B cell (primary cell): ENCODE measurements around the gene PDCD7. TPM values are rescaled to one million over a fixed set of nuclear protein-coding genes. Genes with fewer than 3 reads are reported as not detected.

ENCODE experiments used
- ATAC-seq: fragments of 200-7000 bp; cut with Tn5 transposase; one replicate; pipeline ENCODE4 v1.10.0; 2021; ENCODE audit warnings: low read depth, mild to moderate bottlenecking, moderate number of reproducible peaks, moderate library complexity
- CTCF ChIA-PET: fragments of 350-600 bp; sonication (Branson Sonifier 250); formaldehyde crosslinking; loops from one replicate; lab custom pipeline; 2021; ENCODE audit warnings: antibody characterized with exemption, inconsistent platforms; lab: Charles Lee
- POLR2A ChIA-PET: fragments of 350-600 bp; sonication (Branson Sonifier 250); formaldehyde crosslinking; loops from one replicate; lab custom pipeline; 2021; ENCODE audit warnings: antibody characterized with exemption; lab: Charles Lee
- DNase-seq: peaks from one replicate; pipeline ENCODE4 v3.0.0; 2013
- H2AFZ ChIP-seq: 2 replicates; pipeline ENCODE4 v1.6.1; 2012; ENCODE audit warnings: mild to moderate bottlenecking, low read depth, low read length; ENCODE audit not compliant: insufficient read depth, poor library complexity, severe bottlenecking
- H3K27ac ChIP-seq, 2 donors: 1 replicate in 1 of 2; 2 replicates in 1 of 2; pipeline ENCODE4 v1.5.1; 2012 to 2013; ENCODE audit warnings: low read length in 2 of 2, mild to moderate bottlenecking in 2 of 2, moderate library complexity in 1 of 2
- H3K27me3 ChIP-seq, 4 experiments: fragments of 200-600 bp in 1 of 4; sonication (generic) in 1 of 4; replicated peaks in 1 of 4; 1 replicate in 2 of 4; 2 replicates in 2 of 4; pipeline versions ENCODE4 v1.6.1 to v1.7.0; 2013 to 2016; ENCODE audit warnings: low read length in 3 of 4, mild to moderate bottlenecking in 2 of 4, mixed read lengths in 1 of 4, moderate library complexity in 1 of 4; ENCODE audit not compliant: insufficient read depth in 4 of 4, control insufficient read depth in 3 of 4; ENCODE audit errors: control extremely low read depth in 1 of 4
- H3K36me3 ChIP-seq, 2 experiments: replicated peaks in 1 of 2; 1 replicate in 1 of 2; 2 replicates in 1 of 2; pipeline versions ENCODE4 v1.6.1 to v1.7.1; 2013; ENCODE audit warnings: low read length in 1 of 2; ENCODE audit not compliant: insufficient read depth in 2 of 2, control insufficient read depth in 1 of 2; ENCODE audit errors: control extremely low read depth in 1 of 2, extremely low read depth in 1 of 2
- H3K4me1 ChIP-seq, 2 donors: fragments of 200-600 bp in 1 of 2; sonication (generic) in 1 of 2; 1 replicate in 1 of 2; 2 replicates in 1 of 2; pipeline versions ENCODE4 v1.5.1 to v1.6.1; 2013 to 2017; ENCODE audit warnings: low read length in 2 of 2; ENCODE audit not compliant: control insufficient read depth in 2 of 2, insufficient read depth in 2 of 2
- H3K4me2 ChIP-seq: replicated peaks from 2 replicates; pipeline ENCODE3; 2012; ENCODE audit warnings: mild to moderate bottlenecking, low read depth, low read length; ENCODE audit not compliant: poor library complexity, severe bottlenecking
- H3K4me3 ChIP-seq, 5 experiments: fragments of 200-600 bp in 1 of 5; sonication (generic) in 1 of 5; 1 replicate in 3 of 5; 2 replicates in 2 of 5; pipeline versions ENCODE4 v1.5.1 to v1.7.0; 2011 to 2016; ENCODE audit warnings: low read length in 4 of 5, mild to moderate bottlenecking in 4 of 5, low read depth in 2 of 5, control low read depth in 1 of 5, moderate library complexity in 1 of 5; ENCODE audit not compliant: insufficient read depth in 1 of 5; ENCODE audit errors: control extremely low read depth in 1 of 5, extremely low read depth in 1 of 5
- H3K79me2 ChIP-seq: fragments of 200-600 bp; sonication (generic); one replicate; pipeline ENCODE4 v1.6.0; 2016; ENCODE audit warnings: low read length; ENCODE audit not compliant: control insufficient read depth, insufficient read depth
- H3K9ac ChIP-seq: fragments of 200-600 bp; sonication (generic); 2 replicates; pipeline ENCODE4 v1.6.1; 2017; ENCODE audit warnings: mild to moderate bottlenecking, low read length, moderate library complexity
- H3K9me3 ChIP-seq, 3 donors: one replicate each; pipeline versions ENCODE4 v1.6.1 to v1.7.1; 2013; ENCODE audit warnings: low read length in 2 of 3; ENCODE audit not compliant: control insufficient read depth in 2 of 3, insufficient read depth in 1 of 3; ENCODE audit errors: control extremely low read depth in 1 of 3
- H4K20me1 ChIP-seq: 2 replicates; pipeline ENCODE4 v1.6.0; 2012; ENCODE audit warnings: mild to moderate bottlenecking, low read length; ENCODE audit not compliant: insufficient read depth, control insufficient read depth, poor library complexity, severe bottlenecking
- H3K27ac Mint-ChIP-seq: one replicate; pipeline ENCODE4 v1.8.0; 2021; ENCODE audit warnings: mixed read lengths
- H3K27me3 Mint-ChIP-seq: one replicate; pipeline ENCODE4 v1.8.0; 2021; ENCODE audit warnings: mixed read lengths
- H3K4me1 Mint-ChIP-seq: one replicate; pipeline ENCODE4 v1.8.0; 2021; ENCODE audit warnings: mixed read lengths
- H3K4me3 Mint-ChIP-seq: one replicate; pipeline ENCODE4 v1.8.0; 2021; ENCODE audit warnings: mixed read lengths
- H3K9me3 Mint-ChIP-seq: one replicate; pipeline ENCODE4 v1.8.0; 2022; ENCODE audit warnings: mixed read lengths; ENCODE audit not compliant: insufficient read depth
- EZH2 ChIP-seq: IDR thresholded peaks from 2 replicates; pipeline ENCODE4 v1.6.1; 2012; ENCODE audit warnings: borderline replicate concordance, low read depth, mild to moderate bottlenecking, moderate library complexity, low read length; ENCODE audit not compliant: insufficient read depth, poor library complexity, severe bottlenecking
- WGBS: methylation state at CpG from one replicate; pipeline ENCODE4 v1.1.5; 2013; ENCODE audit warnings: missing lambda C conversion rate; ENCODE audit not compliant: insufficient coverage; 5-methylcytosine and 5-hydroxymethylcytosine counted together
- intact Hi-C: fragments of 100-400 bp; cut with micrococcal nuclease; formaldehyde crosslinking; loops from one replicate; pipeline ENCODE4 v1.10.0; 2022
- polyA plus RNA-seq: library from polyadenylated mRNA; depleted of rRNA; stranded (reverse); fragments of >200 nt; gene quantifications from 2 replicates; pipeline ENCODE4 v1.2.3, GENCODE V29; 2012
- total RNA-seq, 2 donors: library from RNA; stranded (reverse); fragments of 120-200 nt in 1 of 2; gene quantifications; 1 replicate in 1 of 2; 2 replicates in 1 of 2; pipeline versions ENCODE4 v1.2.3 to v1.2.4, GENCODE V29; 2013 to 2022
- TF ChIP-seq, protein P1 (sequence below): fragments of 200-600 bp; IDR thresholded peaks from one replicate; pipeline ENCODE4 v1.8.0; 2022; ENCODE audit warnings: antibody characterized with exemption, mild to moderate bottlenecking

The PDCD7 gene
- total and polyA plus RNA-seq, 2 donors (not counting 1 experiment from before 2014, with no cell fraction given), result 34.6 to 47.0 TPM

GRCh38 chr15:65089206-65089824 is 44.3 kb downstream of the PDCD7 start:
- Histone ChIP-seq H2AFZ (no peak overlapping the region), H3K4me3 (no peak overlapping the region), H4K20me1 (no peaks in the 10 kb centered on the region), H3K9ac (no peak overlapping the region), H3K27ac (no peak overlapping the region), H3K36me3 (no peaks in the 10 kb centered on the region), H3K4me2 (no peak overlapping the region), H3K27me3 (no peaks in the 10 kb centered on the region), H3K79me2 (no peaks in the 10 kb centered on the region), H3K9me3 (no peaks in the 10 kb centered on the region), H3K4me1 (no peaks in the 10 kb centered on the region)
- Mint-ChIP-seq H3K4me1 (no peaks in the 10 kb centered on the region), H3K4me3 (no peak overlapping the region), H3K9me3 (no peaks in the 10 kb centered on the region), H3K27ac (no peak overlapping the region), H3K27me3 (peaks cover 8% of the 10 kb centered on the region)
- 100% methylated on average over 1 of the region's 5 CpGs for WGBS
- ChIA-PET POLR2A (interaction anchor here (0.5 kb wide), 1 partner anchor 55 kb away, joined by 5 read pairs; no protein-coding TSS in a partner anchor), CTCF (interaction anchor here (1.4 kb wide), 1 partner anchor 55 kb away, joined by 4 read pairs; no protein-coding TSS in a partner anchor)
- intact Hi-C loops, result no loop called here
- TF ChIP-seq EZH2, result no peak
- TF ChIP-seq, protein P1, sequence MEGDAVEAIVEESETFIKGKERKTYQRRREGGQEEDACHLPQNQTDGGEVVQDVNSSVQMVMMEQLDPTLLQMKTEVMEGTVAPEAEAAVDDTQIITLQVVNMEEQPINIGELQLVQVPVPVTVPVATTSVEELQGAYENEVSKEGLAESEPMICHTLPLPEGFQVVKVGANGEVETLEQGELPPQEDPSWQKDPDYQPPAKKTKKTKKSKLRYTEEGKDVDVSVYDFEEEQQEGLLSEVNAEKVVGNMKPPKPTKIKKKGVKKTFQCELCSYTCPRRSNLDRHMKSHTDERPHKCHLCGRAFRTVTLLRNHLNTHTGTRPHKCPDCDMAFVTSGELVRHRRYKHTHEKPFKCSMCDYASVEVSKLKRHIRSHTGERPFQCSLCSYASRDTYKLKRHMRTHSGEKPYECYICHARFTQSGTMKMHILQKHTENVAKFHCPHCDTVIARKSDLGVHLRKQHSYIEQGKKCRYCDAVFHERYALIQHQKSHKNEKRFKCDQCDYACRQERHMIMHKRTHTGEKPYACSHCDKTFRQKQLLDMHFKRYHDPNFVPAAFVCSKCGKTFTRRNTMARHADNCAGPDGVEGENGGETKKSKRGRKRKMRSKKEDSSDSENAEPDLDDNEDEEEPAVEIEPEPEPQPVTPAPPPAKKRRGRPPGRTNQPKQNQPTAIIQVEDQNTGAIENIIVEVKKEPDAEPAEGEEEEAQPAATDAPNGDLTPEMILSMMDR, result no peak
- ATAC-seq (no peak), DNase-seq (no peak)

- DNase-seq, result no peak
- POLR2A ChIA-PET, result no interaction called here
- Histone ChIP-seq H4K20me1 (no peaks in the 10 kb centered on the region), H3K36me3 (no peaks in the 10 kb centered on the region), H3K27ac (no peak overlapping the region), H3K4me3 (no peak overlapping the region), H3K4me1 (no peaks in the 10 kb centered on the region), H2AFZ (no peak overlapping the region), H3K9me3 (no peaks in the 10 kb centered on the region), H3K27me3 (peaks cover 0 to 6% (median 0%) of the 10 kb centered on the region in 4 experiments), H3K79me2 (no peaks in the 10 kb centered on the region), H3K4me2 (no peak overlapping the region), H3K9ac (no peak overlapping the region)
- WGBS, result 67% methylated on average over 1 of the region's 6 CpGs
- Mint-ChIP-seq H3K27me3 (peaks cover 15% of the 10 kb centered on the region), H3K4me3 (no peak overlapping the region), H3K9me3 (no peaks in the 10 kb centered on the region), H3K4me1 (no peaks in the 10 kb centered on the region), H3K27ac (no peak overlapping the region)
- TF ChIP-seq EZH2, result no peak
- TF ChIP-seq, protein P1, result no peak
- intact Hi-C loops, result no loop called here
- no peak for ATAC-seq
- CTCF ChIA-PET, result interaction anchor here (1.4 kb wide), 1 partner anchor 54 kb away, joined by 4 read pairs; no protein-coding TSS in a partner anchor
Observed at GRCh38 chr15:65088643-65089021, 45.0 kb downstream of the PDCD7 start.
